ENCODE measurements around the gene STXBP1.

DNA sequence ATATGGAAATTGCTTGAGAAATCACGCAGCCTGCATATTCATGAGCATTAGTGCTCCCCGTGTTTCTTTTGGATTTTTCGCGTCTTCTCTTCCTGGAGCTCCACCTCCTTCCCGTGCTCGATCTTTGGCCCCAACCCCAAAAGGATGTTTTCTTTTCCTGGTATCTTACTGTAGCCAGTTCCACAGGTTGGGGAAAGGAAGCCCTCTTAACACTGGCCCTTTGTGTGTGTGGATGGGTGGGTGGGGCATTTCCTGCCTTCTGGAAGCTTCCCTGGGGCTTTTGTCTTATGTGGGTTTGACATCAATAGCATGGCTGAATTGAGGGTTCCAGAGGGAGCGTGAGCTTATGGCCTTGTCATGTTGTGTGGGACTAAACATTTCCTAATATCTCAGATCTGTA is 21.9 kb downstream of the STXBP1 start:
- TF ChIP-seq GATA2 (IDR thresholded peaks at IDR 0.05; ENCODE audit: low read depth, low read length) (no peak), GATA3 (IDR thresholded peaks at IDR 0.05; ENCODE audit: low read depth, low read length) (no peak)

All from SH-SY5Y (cell line).